GM23338 (cell line): Measurements from ENCODE around the gene WDR27. TPM values are rescaled to one million over a fixed set of nuclear protein-coding genes. Genes with fewer than 3 reads are reported as not detected.

ENCODE experiments used
- ATAC-seq: fragments of 200-7000 bp; cut with Tn5 transposase; 3 replicates; pipeline ENCODE4 v1.9.1; 2020
- DNase-seq: peaks from one replicate; pipeline ENCODE4 v3.0.0-alpha.2; 2015; ENCODE audit warnings: low spot score
- H2AFZ ChIP-seq: fragments of 200-600 bp; sonication (generic); 2 replicates; pipeline ENCODE4 v1.8.0; 2016; ENCODE audit warnings: antibody characterized with exemption, mild to moderate bottlenecking, moderate library complexity
- H3F3A ChIP-seq: fragments of 200-600 bp; sonication (generic); replicated peaks from 2 replicates; pipeline ENCODE4 v1.8.0; 2017; ENCODE audit warnings: antibody characterized with exemption, mixed run types, low read depth
- H3K27ac ChIP-seq: fragments of 200-600 bp; sonication (generic); 2 replicates; pipeline ENCODE4 v1.6.1; 2016; ENCODE audit warnings: low read depth
- H3K27me3 ChIP-seq: fragments of 200-600 bp; sonication (generic); 2 replicates; pipeline ENCODE4 v1.8.0; 2016; ENCODE audit warnings: mild to moderate bottlenecking, mixed run types, moderate library complexity; ENCODE audit not compliant: insufficient read depth
- H3K36me3 ChIP-seq: fragments of 200-600 bp; sonication (generic); 2 replicates; pipeline ENCODE4 v1.8.0; 2016; ENCODE audit warnings: mild to moderate bottlenecking; ENCODE audit not compliant: insufficient read depth
- H3K4me1 ChIP-seq: fragments of 200-600 bp; sonication (generic); 2 replicates; pipeline ENCODE4 v1.8.0; 2016; ENCODE audit warnings: mild to moderate bottlenecking, moderate library complexity; ENCODE audit not compliant: insufficient read depth
- H3K4me2 ChIP-seq: fragments of 200-600 bp; sonication (generic); 2 replicates; pipeline ENCODE4 v1.7.1; 2017; ENCODE audit warnings: mixed run types
- H3K4me3 ChIP-seq: fragments of 200-600 bp; sonication (generic); 2 replicates; pipeline ENCODE4 v1.6.1; 2016; ENCODE audit warnings: mixed run types
- H3K79me2 ChIP-seq: fragments of 200-600 bp; sonication (generic); replicated peaks from 2 replicates; pipeline ENCODE4 v1.8.0; 2017; ENCODE audit warnings: mild to moderate bottlenecking; ENCODE audit not compliant: insufficient read depth
- H3K9me2 ChIP-seq: fragments of 200-600 bp; sonication (generic); 2 replicates; pipeline ENCODE4 v1.8.0; 2017; ENCODE audit not compliant: insufficient read depth
- H4K20me1 ChIP-seq: fragments of 200-600 bp; sonication (generic); replicated peaks from 2 replicates; pipeline ENCODE4 v1.8.0; 2017; ENCODE audit warnings: mild to moderate bottlenecking; ENCODE audit not compliant: insufficient read depth
- H3K27ac Mint-ChIP-seq: 2 replicates; pipeline ENCODE4 v1.8.0; 2020; ENCODE audit warnings: inconsistent platforms, mild to moderate bottlenecking, moderate library complexity, mixed read lengths
- H3K27me3 Mint-ChIP-seq: 3 replicates; pipeline ENCODE4 v1.8.0; 2022; ENCODE audit warnings: low read depth, mild to moderate bottlenecking, moderate library complexity, mixed read lengths, inconsistent platforms; ENCODE audit not compliant: insufficient read depth, poor library complexity
- H3K36me3 Mint-ChIP-seq: 3 replicates; pipeline ENCODE4 v1.8.0; 2021; ENCODE audit warnings: low read depth, mild to moderate bottlenecking, inconsistent platforms, moderate library complexity, mixed read lengths
- H3K4me1 Mint-ChIP-seq: 3 replicates; pipeline ENCODE4 v1.8.0; 2020; ENCODE audit warnings: mild to moderate bottlenecking, inconsistent platforms, mixed read lengths
- H3K4me3 Mint-ChIP-seq: 3 replicates; pipeline ENCODE4 v1.8.0; 2021; ENCODE audit warnings: moderate library complexity, mild to moderate bottlenecking, inconsistent platforms, mixed read lengths
- H3K9me3 Mint-ChIP-seq: 3 replicates; pipeline ENCODE4 v1.8.0; 2020; ENCODE audit warnings: moderate library complexity, mild to moderate bottlenecking, inconsistent platforms, mixed read lengths
- CREB1 ChIP-seq: fragments of 250-450 bp; sonication (Bioruptor Pico); IDR thresholded peaks from 2 replicates; pipeline ENCODE4 v1.5.0; 2020; ENCODE audit warnings: low read depth, mild to moderate bottlenecking, moderate library complexity
- CTCF ChIP-seq, 2 experiments: fragments of 200-600 bp in 1 of 2; sonication (generic) in 1 of 2; conservative IDR thresholded peaks; 2 replicates each; pipeline versions ENCODE4 v1.5.1 to v1.6.1; 2016 to 2017; ENCODE audit warnings: antibody characterized with exemption in 2 of 2, low read depth in 2 of 2, mild to moderate bottlenecking in 2 of 2, moderate library complexity in 1 of 2
- EZH2 ChIP-seq: fragments of 200-600 bp; sonication (generic); IDR thresholded peaks from one replicate; pipeline ENCODE4 v1.8.0; 2017; ENCODE audit warnings: antibody characterized with exemption, mild to moderate bottlenecking, low read depth; ENCODE audit not compliant: unreplicated experiment
- EZH2phosphoT487 ChIP-seq: fragments of 200-600 bp; sonication (generic); IDR thresholded peaks from one replicate; pipeline ENCODE4 v1.8.1; 2018; ENCODE audit warnings: antibody characterized with exemption; ENCODE audit not compliant: unreplicated experiment
- JUNB ChIP-seq: IDR thresholded peaks from one replicate; pipeline ENCODE4 v1.6.1; 2016; ENCODE audit warnings: antibody characterized with exemption; ENCODE audit not compliant: unreplicated experiment
- NANOG ChIP-seq: IDR thresholded peaks from 2 replicates; pipeline ENCODE4 v1.6.1; 2016; ENCODE audit warnings: antibody characterized with exemption, borderline replicate concordance
- POLR2AphosphoS5 ChIP-seq: IDR thresholded peaks from 2 replicates; pipeline ENCODE4 v1.6.1; 2016; ENCODE audit warnings: antibody characterized with exemption, low read depth
- STAT1 ChIP-seq: IDR thresholded peaks from one replicate; pipeline ENCODE4 v1.6.1; 2016; ENCODE audit warnings: antibody characterized with exemption; ENCODE audit not compliant: unreplicated experiment
- ZNF114 ChIP-seq: fragments of 250-450 bp; sonication (Bioruptor Pico); IDR thresholded peaks from 2 replicates; pipeline ENCODE4 v1.5.0; 2020; ENCODE audit warnings: mild to moderate bottlenecking, moderate library complexity
- ZNF331 ChIP-seq: fragments of 250-450 bp; sonication (Bioruptor Pico); IDR thresholded peaks from 2 replicates; pipeline ENCODE4 v1.5.0; 2020; ENCODE audit warnings: low read depth, mild to moderate bottlenecking, moderate library complexity
- polyA plus RNA-seq: library from polyadenylated mRNA; unstranded; fragments of >200 nt; fragmentation: Nextera tagmentation; extraction: Ambion mirVana; gene quantifications from 2 replicates; pipeline ENCODE4 v1.2.1, GENCODE V29; 2016
- total RNA-seq: library from RNA; depleted of rRNA; stranded (reverse); fragments of >200 nt; shearing (Covaris generic); gene quantifications from 2 replicates; pipeline ENCODE4 v1.2.3, GENCODE V29; 2014
- TF ChIP-seq, protein P1 (sequence below): IDR thresholded peaks from 2 replicates; pipeline ENCODE4 v1.6.1; 2016; ENCODE audit warnings: antibody characterized with exemption
- TF ChIP-seq, protein P2 (sequence below): IDR thresholded peaks from one replicate; pipeline ENCODE4 v1.6.1; 2018; ENCODE audit warnings: antibody characterized with exemption; ENCODE audit not compliant: unreplicated experiment
- TF ChIP-seq, protein P3 (sequence below): fragments of 250-450 bp; sonication (Bioruptor Pico); IDR thresholded peaks from 2 replicates; pipeline ENCODE4 v1.5.0; 2020; ENCODE audit warnings: mild to moderate bottlenecking, moderate library complexity

WDR27 gene
- total and polyA plus RNA-seq, 2 experiments from 2014 or later, result 55.3 to 80.4 TPM

- DNase-seq, result no peak
- Histone ChIP-seq H3F3A (no peaks in the 10 kb centered on the region), H4K20me1 (no peaks in the 10 kb centered on the region; the same call in 1 of the 2 replicates), H2AFZ (no peak overlapping the region), H3K4me1 (no peaks in the 10 kb centered on the region), H3K9me2 (no peaks in the 10 kb centered on the region), H3K4me2 (no peak overlapping the region), H3K36me3 (no peaks in the 10 kb centered on the region), H3K4me3 (no peak overlapping the region), H3K79me2 (no peaks in the 10 kb centered on the region), H3K27me3 (no peaks in the 10 kb centered on the region), H3K27ac (no peak overlapping the region)
- TF ChIP-seq ZNF114 (CRISPR knock-in tag), result no peak
- no peak for TF ChIP-seq POLR2AphosphoS5
- TF ChIP-seq, protein P1, sequence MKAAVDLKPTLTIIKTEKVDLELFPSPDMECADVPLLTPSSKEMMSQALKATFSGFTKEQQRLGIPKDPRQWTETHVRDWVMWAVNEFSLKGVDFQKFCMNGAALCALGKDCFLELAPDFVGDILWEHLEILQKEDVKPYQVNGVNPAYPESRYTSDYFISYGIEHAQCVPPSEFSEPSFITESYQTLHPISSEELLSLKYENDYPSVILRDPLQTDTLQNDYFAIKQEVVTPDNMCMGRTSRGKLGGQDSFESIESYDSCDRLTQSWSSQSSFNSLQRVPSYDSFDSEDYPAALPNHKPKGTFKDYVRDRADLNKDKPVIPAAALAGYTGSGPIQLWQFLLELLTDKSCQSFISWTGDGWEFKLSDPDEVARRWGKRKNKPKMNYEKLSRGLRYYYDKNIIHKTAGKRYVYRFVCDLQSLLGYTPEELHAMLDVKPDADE, result no peak
- no peak for TF ChIP-seq CTCF (conservative IDR thresholded peaks at IDR 0.05; ENCODE audit: low read depth in 2 of 2)
- TF ChIP-seq, protein P2, sequence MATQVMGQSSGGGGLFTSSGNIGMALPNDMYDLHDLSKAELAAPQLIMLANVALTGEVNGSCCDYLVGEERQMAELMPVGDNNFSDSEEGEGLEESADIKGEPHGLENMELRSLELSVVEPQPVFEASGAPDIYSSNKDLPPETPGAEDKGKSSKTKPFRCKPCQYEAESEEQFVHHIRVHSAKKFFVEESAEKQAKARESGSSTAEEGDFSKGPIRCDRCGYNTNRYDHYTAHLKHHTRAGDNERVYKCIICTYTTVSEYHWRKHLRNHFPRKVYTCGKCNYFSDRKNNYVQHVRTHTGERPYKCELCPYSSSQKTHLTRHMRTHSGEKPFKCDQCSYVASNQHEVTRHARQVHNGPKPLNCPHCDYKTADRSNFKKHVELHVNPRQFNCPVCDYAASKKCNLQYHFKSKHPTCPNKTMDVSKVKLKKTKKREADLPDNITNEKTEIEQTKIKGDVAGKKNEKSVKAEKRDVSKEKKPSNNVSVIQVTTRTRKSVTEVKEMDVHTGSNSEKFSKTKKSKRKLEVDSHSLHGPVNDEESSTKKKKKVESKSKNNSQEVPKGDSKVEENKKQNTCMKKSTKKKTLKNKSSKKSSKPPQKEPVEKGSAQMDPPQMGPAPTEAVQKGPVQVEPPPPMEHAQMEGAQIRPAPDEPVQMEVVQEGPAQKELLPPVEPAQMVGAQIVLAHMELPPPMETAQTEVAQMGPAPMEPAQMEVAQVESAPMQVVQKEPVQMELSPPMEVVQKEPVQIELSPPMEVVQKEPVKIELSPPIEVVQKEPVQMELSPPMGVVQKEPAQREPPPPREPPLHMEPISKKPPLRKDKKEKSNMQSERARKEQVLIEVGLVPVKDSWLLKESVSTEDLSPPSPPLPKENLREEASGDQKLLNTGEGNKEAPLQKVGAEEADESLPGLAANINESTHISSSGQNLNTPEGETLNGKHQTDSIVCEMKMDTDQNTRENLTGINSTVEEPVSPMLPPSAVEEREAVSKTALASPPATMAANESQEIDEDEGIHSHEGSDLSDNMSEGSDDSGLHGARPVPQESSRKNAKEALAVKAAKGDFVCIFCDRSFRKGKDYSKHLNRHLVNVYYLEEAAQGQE, result no peak
- TF ChIP-seq, protein P3, sequence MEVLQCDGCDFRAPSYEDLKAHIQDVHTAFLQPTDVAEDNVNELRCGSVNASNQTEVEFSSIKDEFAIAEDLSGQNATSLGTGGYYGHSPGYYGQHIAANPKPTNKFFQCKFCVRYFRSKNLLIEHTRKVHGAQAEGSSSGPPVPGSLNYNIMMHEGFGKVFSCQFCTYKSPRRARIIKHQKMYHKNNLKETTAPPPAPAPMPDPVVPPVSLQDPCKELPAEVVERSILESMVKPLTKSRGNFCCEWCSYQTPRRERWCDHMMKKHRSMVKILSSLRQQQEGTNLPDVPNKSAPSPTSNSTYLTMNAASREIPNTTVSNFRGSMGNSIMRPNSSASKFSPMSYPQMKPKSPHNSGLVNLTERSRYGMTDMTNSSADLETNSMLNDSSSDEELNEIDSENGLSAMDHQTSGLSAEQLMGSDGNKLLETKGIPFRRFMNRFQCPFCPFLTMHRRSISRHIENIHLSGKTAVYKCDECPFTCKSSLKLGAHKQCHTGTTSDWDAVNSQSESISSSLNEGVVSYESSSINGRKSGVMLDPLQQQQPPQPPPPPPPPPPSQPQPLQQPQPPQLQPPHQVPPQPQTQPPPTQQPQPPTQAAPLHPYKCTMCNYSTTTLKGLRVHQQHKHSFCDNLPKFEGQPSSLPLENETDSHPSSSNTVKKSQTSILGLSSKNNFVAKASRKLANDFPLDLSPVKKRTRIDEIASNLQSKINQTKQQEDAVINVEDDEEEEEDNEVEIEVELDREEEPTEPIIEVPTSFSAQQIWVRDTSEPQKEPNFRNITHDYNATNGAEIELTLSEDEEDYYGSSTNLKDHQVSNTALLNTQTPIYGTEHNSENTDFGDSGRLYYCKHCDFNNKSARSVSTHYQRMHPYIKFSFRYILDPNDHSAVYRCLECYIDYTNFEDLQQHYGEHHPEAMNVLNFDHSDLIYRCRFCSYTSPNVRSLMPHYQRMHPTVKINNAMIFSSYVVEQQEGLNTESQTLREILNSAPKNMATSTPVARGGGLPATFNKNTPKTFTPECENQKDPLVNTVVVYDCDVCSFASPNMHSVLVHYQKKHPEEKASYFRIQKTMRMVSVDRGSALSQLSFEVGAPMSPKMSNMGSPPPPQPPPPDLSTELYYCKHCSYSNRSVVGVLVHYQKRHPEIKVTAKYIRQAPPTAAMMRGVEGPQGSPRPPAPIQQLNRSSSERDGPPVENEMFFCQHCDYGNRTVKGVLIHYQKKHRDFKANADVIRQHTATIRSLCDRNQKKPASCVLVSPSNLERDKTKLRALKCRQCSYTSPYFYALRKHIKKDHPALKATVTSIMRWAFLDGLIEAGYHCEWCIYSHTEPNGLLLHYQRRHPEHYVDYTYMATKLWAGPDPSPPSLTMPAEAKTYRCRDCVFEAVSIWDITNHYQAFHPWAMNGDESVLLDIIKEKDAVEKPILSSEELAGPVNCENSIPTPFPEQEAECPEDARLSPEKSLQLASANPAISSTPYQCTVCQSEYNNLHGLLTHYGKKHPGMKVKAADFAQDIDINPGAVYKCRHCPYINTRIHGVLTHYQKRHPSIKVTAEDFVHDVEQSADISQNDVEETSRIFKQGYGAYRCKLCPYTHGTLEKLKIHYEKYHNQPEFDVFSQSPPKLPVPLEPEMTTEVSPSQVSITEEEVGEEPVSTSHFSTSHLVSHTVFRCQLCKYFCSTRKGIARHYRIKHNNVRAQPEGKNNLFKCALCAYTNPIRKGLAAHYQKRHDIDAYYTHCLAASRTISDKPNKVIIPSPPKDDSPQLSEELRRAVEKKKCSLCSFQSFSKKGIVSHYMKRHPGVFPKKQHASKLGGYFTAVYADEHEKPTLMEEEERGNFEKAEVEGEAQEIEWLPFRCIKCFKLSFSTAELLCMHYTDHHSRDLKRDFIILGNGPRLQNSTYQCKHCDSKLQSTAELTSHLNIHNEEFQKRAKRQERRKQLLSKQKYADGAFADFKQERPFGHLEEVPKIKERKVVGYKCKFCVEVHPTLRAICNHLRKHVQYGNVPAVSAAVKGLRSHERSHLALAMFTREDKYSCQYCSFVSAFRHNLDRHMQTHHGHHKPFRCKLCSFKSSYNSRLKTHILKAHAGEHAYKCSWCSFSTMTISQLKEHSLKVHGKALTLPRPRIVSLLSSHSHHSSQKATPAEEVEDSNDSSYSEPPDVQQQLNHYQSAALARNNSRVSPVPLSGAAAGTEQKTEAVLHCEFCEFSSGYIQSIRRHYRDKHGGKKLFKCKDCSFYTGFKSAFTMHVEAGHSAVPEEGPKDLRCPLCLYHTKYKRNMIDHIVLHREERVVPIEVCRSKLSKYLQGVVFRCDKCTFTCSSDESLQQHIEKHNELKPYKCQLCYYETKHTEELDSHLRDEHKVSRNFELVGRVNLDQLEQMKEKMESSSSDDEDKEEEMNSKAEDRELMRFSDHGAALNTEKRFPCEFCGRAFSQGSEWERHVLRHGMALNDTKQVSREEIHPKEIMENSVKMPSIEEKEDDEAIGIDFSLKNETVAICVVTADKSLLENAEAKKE (CRISPR knock-in tag), result no peak
- no peak for TF ChIP-seq ZNF331
- TF ChIP-seq NANOG, result no peak
- TF ChIP-seq JUNB, result no peak
- TF ChIP-seq STAT1, result no peak
- TF ChIP-seq CREB1 (CRISPR knock-in tag), result no peak
- TF ChIP-seq EZH2, result no peak
- no peak for TF ChIP-seq EZH2phosphoT487
- H3K4me1 Mint-ChIP-seq, result no peaks in the 10 kb centered on the region
- H3K9me3 Mint-ChIP-seq, result no peaks in the 10 kb centered on the region
- H3K36me3 Mint-ChIP-seq, result peaks cover 25% of the 10 kb centered on the region
- no peak for ATAC-seq
- H3K4me3 Mint-ChIP-seq, result no peak overlapping the region
- H3K27me3 Mint-ChIP-seq, result peaks cover 2% of the 10 kb centered on the region
- no peak overlapping the region for H3K27ac Mint-ChIP-seq
Observed at GRCh38 chr6:169648617-169649016, 53.2 kb downstream of the WDR27 start.
